HL-60 (cell line): ENCODE results near the gene UNK.
A peak's percentile ranks its signal among the peaks of the same experiment; 100 is the strongest.

ENCODE experiments used
- DNase-seq, 2 experiments: peaks; one replicate each; pipeline ENCODE4 v3.0.0-alpha.2; 2010 to 2020; ENCODE audit warnings: low read depth in 1 of 2, low spot score in 1 of 2
- H3K27ac ChIP-seq: fragments of 250-450 bp; sonication (Bioruptor Pico); replicated peaks from 2 replicates; pipeline ENCODE4 v1.5.1; 2020; ENCODE audit warnings: mild to moderate bottlenecking, moderate library complexity
- H3K27me3 ChIP-seq: fragments of 250-450 bp; sonication (Bioruptor Pico); 2 replicates; pipeline ENCODE4 v1.5.1; 2021; ENCODE audit warnings: mild to moderate bottlenecking, moderate library complexity; ENCODE audit not compliant: insufficient read depth, poor library complexity, severe bottlenecking
- H3K4me3 ChIP-seq: replicated peaks from 2 replicates; pipeline ENCODE4 v1.5.1; 2011; ENCODE audit warnings: mild to moderate bottlenecking, control low read depth, low read length; ENCODE audit not compliant: insufficient read depth
- CTCF ChIP-seq: IDR thresholded peaks from one replicate; pipeline ENCODE4 v1.5.1; 2011; ENCODE audit warnings: low read length, control low read depth, inconsistent platforms; ENCODE audit not compliant: insufficient read depth
- GABPA ChIP-seq: IDR thresholded peaks from 2 replicates; pipeline ENCODE4 v1.6.1; 2012; ENCODE audit warnings: low read depth
- POLR2AphosphoS5 ChIP-seq: IDR thresholded peaks from 2 replicates; pipeline ENCODE4 v1.6.1; 2012; ENCODE audit warnings: low read depth
- REST ChIP-seq: IDR thresholded peaks from 2 replicates; pipeline ENCODE4 v1.6.1; 2012; ENCODE audit warnings: low read depth; ENCODE audit not compliant: insufficient replicate concordance
- SPI1 ChIP-seq: IDR thresholded peaks from 2 replicates; pipeline ENCODE4 v1.6.1; 2012; ENCODE audit warnings: low read depth, mild to moderate bottlenecking, borderline replicate concordance

UNK gene

GRCh38 chr17:75845058-75845711 lies 60.6 kb downstream of the UNK start:
- H3K27me3 ChIP-seq, result no peaks in the 10 kb centered on the region
- H3K4me3 ChIP-seq, result peak overlapping the region; percentile 81
- peak overlapping the region; percentile 94 for H3K27ac ChIP-seq
- TF ChIP-seq GABPA, result no peak
- peak; percentile 64 for TF ChIP-seq REST
- no peak for TF ChIP-seq SPI1
- peak; percentile 80 for TF ChIP-seq POLR2AphosphoS5
- peak; percentile 95 for TF ChIP-seq CTCF
- DNase-seq, result peak; percentile 96 to 98

- Histone ChIP-seq H3K27me3 (no peaks in the 10 kb centered on the region), H3K4me3 (no peak overlapping the region), H3K27ac (peak overlapping the region; percentile 94)
- no peak for TF ChIP-seq GABPA
- TF ChIP-seq SPI1, result no peak
- no peak for TF ChIP-seq CTCF
- no peak for TF ChIP-seq POLR2AphosphoS5
- TF ChIP-seq REST, result no peak
- DNase-seq, result no peak
Observed at GRCh38 chr17:75845933-75846691, 61.5 kb downstream of the UNK start.

- Histone ChIP-seq H3K27me3 (no peaks in the 10 kb centered on the region), H3K27ac (peak overlapping the region; percentile 94), H3K4me3 (no peak overlapping the region)
- no peak for TF ChIP-seq REST
- no peak for TF ChIP-seq GABPA
- no peak for TF ChIP-seq POLR2AphosphoS5
- no peak for TF ChIP-seq SPI1
- no peak for TF ChIP-seq CTCF
- no peak for DNase-seq
Observed at GRCh38 chr17:75846692-75847613, 62.3 kb downstream of the UNK start.
